Measurements from ENCODE around the gene ANKRD52. TPM values are rescaled to one million over a fixed set of nuclear protein-coding genes. Genes with fewer than 3 reads are reported as not detected.
"Not testable (repeated sequence)": the region's sequence is repeated elsewhere in the genome, so short reads cannot be mapped to it uniquely, and the experiment has no call there.

ANKRD52 gene
- total RNA-seq, 4 donors from 2014 or later = 20.3 to 33.6 (median 24.6) TPM

GRCh38 chr12:56296295-56296694 lies 38.1 kb upstream of the ANKRD52 start:
- Histone ChIP-seq H3K27me3 (no peaks in the 10 kb centered on the region), H3K4me1 (peaks cover 53% of the 10 kb centered on the region)
- TF ChIP-seq POLR2A (IDR thresholded peaks at IDR 0.05) (no peak), POLR2AphosphoS5 (IDR thresholded peaks at IDR 0.05) (no peak), CTCF (IDR thresholded peaks at IDR 0.05) (no peak), EP300 (IDR thresholded peaks at IDR 0.05) (no peak)

GRCh38 chr12:56293795-56294194 lies 35.6 kb upstream of the ANKRD52 start:
- no peak for TF ChIP-seq CTCF (IDR thresholded peaks at IDR 0.05)
- TF ChIP-seq EP300 (IDR thresholded peaks at IDR 0.05) = no peak
- no peak overlapping the region for H3K4me3 ChIP-seq
- H3K27ac ChIP-seq = no peak overlapping the region
- no peaks in the 10 kb centered on the region for H3K27me3 ChIP-seq
- H3K9me3 ChIP-seq = no peaks in the 10 kb centered on the region
- peaks cover 44% of the 10 kb centered on the region for H3K4me1 ChIP-seq
- H3K36me3 ChIP-seq = peaks cover 11% of the 10 kb centered on the region
- DNase-seq (ENCODE audit: low spot score in 2 of 2) = no peak
- 81% methylated on average over 5 of the region's 5 CpGs for WGBS

More at GRCh38 chr12:56296295-56296694, 38.1 kb upstream of the ANKRD52 start:
- Histone ChIP-seq H3K36me3 (peaks cover 5% of the 10 kb centered on the region), H3K27ac (no peak overlapping the region), H3K9me3 (no peaks in the 10 kb centered on the region), H3K4me3 (no peak overlapping the region)
- 74% methylated on average over 5 of the region's 5 CpGs for WGBS
- DNase-seq (ENCODE audit: low spot score in 2 of 2) = no peak

- DNase-seq (ENCODE audit: low spot score in 2 of 2) = no peak
- Histone ChIP-seq H3K4me3 (no peak overlapping the region), H3K27ac (no peak overlapping the region), H3K36me3 (peaks cover 36% of the 10 kb centered on the region), H3K4me1 (peaks cover 24% of the 10 kb centered on the region), H3K27me3 (no peaks in the 10 kb centered on the region), H3K9me3 (no peaks in the 10 kb centered on the region)
- WGBS = 84% methylated on average over 3 of the region's 3 CpGs
- TF ChIP-seq POLR2AphosphoS5 (IDR thresholded peaks at IDR 0.05) = no peak
- TF ChIP-seq CTCF (IDR thresholded peaks at IDR 0.05) = no peak
- no peak for TF ChIP-seq POLR2A (IDR thresholded peaks at IDR 0.05)
- no peak for TF ChIP-seq EP300 (IDR thresholded peaks at IDR 0.05)
Observed at GRCh38 chr12:56288705-56289387, 30.7 kb upstream of the ANKRD52 start.

- Histone ChIP-seq H3K27ac (no peak overlapping the region), H3K4me3 (no peak overlapping the region), H3K36me3 (peaks cover 57% of the 10 kb centered on the region), H3K9me3 (no peaks in the 10 kb centered on the region), H3K27me3 (no peaks in the 10 kb centered on the region), H3K4me1 (peaks cover 13% of the 10 kb centered on the region)
- TF ChIP-seq POLR2AphosphoS5 (IDR thresholded peaks at IDR 0.05) (no peak), EP300 (IDR thresholded peaks at IDR 0.05) (no peak), POLR2A (IDR thresholded peaks at IDR 0.05) (no peak), CTCF (IDR thresholded peaks at IDR 0.05) (no peak)
- WGBS = 70% methylated on average over 4 of the region's 4 CpGs
- no peak for DNase-seq (ENCODE audit: low spot score in 2 of 2)
Observed at GRCh38 chr12:56286044-56286830, 28.1 kb upstream of the ANKRD52 start.

GRCh38 chr12:56284263-56284662 lies 26.1 kb upstream of the ANKRD52 start:
- peaks cover 70% of the 10 kb centered on the region for H3K36me3 ChIP-seq
- H3K4me1 ChIP-seq; H3K27ac ChIP-seq; H3K4me3 ChIP-seq; H3K27me3 ChIP-seq; H3K9me3 ChIP-seq; DNase-seq (ENCODE audit: low spot score in 2 of 2): not testable (repeated sequence)
- WGBS = 90% methylated on average over 5 of the region's 5 CpGs

All from suprapubic skin (tissue), 4 donors.